ENCODE data around the gene GAL.

GAL gene

DNA sequence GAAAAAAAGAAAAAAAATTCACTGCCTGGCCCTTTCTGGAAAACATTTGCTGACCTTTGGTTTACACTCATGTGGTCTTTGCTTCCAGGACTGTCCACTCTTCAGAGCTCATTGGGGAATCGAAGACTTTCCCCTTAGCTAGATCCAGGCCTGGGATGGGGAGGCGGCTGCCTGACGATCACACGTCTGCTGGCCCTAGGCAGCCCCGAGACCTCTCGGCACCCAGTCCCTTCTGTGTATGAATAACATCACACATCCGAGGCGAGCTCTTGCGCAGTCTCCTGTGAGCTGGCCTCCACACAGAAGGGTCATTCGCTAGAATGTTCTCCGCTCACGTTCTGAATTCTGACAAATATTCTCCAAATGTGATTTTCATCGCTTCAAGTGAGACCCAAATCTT lies 25.7 kb upstream of the GAL start:
- peak; percentile 73 for DNase-seq (ENCODE audit: low read depth)

DNA sequence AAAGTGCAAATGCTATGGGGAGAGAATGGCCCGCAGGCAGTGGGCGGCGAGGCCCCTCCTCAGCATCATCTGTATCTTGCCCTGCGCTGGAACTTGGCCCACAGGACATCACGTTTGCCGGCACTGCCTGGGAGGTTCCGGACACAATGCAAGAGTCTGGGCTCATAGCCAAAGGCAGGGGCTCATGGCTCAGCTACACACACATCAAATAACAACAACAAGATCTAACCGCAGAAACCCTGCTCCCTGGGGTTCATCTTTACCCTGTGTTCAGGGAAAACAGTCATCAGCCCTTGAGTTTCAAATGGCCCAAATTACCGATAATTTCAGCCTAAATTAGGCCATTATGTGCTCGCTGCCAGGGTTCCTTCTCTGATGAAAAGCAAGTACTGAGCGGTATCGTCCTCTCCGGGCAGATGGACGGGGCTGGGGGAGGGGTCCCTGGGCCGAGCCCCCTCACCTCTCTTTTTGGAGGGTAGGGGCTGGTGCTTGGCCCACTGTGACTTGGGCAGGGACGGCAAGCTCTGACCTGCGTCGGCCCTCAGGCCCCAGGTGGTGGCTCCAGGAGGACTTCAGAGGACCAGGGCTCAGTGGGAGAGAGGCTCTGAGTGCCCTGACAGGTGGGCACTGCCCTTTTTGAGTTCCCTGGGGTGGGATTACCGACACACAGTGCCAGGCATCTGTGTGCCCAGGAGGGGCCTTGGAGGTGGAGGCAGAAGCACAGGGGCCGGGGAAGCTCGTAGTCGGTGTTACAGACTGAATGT lies 25.0 kb upstream of the GAL start:
- peak; percentile 99 for DNase-seq (ENCODE audit: low read depth)

DNA sequence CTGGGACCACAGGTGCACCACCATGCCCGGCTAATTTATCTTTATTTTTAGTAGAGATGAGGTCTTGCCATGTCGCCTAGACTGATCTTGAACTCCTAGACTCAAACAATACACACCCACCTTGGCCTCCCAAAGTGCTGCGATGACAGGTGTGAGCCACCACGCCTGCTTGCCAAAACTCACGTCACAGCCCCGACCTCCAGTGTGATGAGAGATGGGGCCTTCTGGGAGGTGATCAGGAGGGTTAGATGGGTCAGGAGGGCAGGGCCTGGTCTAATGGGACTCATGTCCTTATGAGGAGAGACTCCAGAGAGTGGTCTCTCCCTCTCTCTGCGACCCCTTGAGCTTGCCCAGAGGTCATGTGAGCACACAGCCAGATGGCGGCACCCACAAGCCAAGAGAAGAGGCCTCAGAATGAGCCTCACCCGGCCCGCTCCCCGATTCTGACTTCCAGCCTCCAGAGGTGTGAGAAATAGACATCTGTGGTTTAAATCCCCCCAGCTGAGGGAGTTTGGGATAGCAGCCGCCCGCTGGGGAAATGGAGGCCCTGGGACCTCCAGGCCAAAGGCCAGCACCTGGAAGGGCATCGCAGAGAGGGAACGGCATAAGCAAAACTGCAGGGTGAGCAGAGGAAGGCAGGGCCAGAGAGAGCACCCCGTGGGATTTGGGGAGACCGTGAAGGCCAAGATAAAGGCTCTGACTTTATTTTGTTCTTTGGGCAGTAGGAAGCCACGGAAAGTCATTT lies 24.1 kb upstream of the GAL start:
- no peak for DNase-seq (ENCODE audit: low read depth)

DNA sequence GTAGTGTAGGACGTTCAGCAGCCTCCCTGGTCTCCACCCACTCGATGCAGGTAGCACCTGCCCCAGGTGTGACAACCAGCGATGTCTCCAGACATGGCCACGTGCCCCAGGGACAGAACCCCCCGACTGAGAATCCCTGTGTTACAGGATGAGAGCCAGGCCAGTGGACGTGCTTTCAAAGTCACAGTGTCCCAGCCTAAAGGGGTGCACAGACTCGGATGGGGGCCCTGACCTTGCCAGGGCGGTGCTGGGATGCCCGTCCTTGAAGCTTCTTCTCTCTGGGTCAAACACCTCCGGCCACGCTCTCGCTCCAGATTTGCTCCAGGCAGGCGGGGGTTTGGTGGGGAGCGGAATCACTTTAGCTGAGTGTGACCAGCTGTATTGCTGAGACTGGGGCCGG lies 23.3 kb upstream of the GAL start:
- DNase-seq (ENCODE audit: low read depth) = no peak

DNA sequence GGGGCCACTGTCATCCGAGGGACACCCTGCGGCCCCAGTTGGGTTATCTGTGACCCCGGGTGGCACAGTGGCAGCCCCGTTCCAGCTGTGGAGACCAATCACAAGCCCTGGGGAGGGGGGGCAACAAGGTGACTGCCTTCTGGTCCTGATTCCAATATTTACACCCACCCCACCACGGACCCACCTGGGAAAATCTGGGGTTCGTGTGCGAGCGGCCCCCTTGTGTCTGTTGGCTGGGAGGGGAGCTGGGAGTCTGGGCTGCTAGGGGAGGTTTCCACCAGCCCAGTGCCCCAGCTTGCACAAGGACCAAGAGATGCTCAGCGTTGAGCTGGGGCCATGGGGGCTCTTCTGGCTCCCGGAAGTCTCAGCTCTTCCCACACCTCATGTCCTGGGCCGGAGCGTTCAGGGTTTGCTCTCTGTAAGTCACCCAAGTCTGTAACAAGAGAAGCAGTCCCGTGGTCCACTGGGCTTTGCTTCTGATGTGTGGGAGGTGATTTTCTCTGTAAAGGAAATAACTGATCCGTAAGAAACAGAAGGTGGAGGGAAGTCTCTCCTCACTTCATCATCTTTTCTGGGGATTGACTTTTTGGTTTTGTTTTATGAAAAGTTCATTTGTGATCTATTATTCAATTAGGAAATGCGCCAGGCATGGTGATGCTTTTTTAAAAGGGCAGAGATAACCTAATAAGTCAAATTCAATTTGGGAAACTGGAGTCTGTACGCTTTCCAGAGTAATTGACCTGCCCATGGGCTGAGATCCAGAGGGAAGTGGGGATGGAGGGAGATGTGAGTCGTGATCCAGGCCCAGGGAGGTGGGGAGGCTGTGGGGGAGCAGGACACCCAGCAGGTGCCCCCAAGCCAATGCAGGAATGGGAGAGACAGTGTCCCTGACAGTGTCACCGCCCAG lies 22.4 kb upstream of the GAL start:
- peak; percentile 39 for DNase-seq (ENCODE audit: low read depth)

DNA sequence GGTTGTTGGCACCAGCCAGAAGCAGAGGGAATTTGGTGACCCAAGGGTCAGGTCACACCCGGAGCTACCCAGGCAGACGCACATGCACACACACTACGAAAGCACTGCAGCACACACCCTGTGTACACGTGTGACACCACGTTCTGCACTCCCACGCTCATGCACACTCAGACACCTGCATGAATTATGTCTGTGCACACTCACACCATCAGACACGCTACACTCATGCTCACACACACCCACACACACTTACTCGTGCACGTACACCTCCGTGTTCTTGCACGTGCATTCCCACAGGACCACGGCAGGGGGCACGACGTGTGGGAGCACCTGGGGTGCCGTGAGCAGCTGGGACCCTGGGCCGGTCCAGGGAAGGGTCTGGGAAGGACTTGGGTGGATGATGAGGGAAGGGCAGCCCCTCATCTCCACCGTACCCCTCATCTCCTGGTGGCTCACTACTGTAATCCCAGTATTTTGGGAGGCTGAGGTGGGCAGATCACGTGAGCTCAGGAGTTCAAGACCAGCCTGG lies 20.8 kb upstream of the GAL start:
- DNase-seq (ENCODE audit: low read depth) = no peak

DNA sequence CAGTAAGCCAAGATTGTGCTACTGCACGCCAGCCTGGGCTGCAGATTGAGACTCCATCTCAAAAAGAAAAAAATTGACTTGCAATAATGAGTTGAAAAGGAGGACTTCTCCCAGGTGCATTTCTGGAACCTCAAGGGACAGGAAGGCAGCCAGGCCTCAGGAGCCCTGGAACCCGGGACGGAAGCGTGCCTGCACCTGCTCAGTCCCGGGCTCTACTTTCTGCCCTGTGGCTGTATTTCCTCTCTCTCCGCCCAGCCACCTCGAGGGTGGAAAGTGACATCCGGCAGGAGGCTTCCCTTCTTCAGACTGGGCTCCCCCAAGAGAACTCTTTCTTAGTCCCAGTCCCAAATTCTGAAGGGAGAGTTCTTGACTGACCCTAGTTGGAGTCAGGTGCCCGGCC lies 20.2 kb upstream of the GAL start:
- DNase-seq (ENCODE audit: low read depth) = no peak

DNA sequence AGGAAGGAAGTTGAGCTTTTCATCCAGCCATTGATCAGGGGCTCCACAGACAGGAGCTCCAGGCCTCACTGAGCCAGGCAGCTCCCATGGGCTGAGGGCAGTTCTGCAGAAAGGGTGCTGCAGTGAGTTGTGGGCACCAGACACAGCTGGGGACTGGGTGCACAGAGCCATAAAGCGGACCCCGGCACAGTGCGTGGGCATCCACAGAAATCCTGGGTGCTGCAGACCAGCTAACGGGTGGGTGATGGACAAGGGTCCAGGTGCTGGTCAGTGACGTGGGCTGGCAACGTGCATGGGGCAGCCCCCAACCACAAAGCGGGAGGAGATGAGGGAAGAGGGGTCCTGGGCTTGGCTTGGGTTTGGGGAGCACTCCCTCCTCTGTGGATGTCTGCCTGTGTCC lies 19.4 kb upstream of the GAL start:
- DNase-seq (ENCODE audit: low read depth) = no peak

DNA sequence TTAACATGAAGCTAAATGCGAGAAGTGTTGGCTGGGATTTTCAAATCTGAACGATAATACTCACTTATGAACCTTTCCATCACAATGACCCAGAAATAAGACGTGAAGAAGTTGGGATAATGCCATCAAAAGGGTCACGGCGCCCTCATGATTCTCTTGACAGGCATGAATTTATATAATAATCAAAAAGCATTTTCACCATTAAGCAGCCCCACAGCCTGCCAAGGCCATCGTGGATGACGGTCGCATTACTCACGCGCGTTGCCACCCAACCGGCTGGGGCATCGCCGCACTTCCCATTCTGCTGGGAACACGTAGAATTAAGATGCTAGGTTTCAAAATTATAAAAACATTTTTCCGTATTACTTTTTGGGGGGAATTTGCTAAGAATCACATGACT lies 18.9 kb upstream of the GAL start:
- no peak for DNase-seq (ENCODE audit: low read depth)

DNA sequence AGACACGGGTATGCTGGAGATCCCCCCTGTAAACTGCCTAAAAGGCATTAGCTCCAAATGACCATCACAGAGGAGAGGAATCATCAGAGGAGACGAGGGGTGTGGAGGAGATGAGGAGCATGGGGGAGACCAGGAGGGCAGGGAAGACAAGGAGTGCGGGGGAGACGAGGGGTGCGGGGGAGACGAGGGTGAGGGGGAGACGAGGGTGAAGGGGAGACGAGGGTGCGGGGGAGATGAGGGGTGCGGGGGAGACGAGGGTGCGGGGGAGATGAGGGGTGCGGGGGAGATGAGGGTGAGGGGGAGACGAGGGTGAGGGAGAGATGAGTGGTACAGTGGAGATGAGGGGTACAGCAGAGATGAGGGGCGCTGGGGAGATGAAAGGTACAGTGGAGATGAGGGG lies 17.5 kb upstream of the GAL start:
- no peak for DNase-seq (ENCODE audit: low read depth)

DNA sequence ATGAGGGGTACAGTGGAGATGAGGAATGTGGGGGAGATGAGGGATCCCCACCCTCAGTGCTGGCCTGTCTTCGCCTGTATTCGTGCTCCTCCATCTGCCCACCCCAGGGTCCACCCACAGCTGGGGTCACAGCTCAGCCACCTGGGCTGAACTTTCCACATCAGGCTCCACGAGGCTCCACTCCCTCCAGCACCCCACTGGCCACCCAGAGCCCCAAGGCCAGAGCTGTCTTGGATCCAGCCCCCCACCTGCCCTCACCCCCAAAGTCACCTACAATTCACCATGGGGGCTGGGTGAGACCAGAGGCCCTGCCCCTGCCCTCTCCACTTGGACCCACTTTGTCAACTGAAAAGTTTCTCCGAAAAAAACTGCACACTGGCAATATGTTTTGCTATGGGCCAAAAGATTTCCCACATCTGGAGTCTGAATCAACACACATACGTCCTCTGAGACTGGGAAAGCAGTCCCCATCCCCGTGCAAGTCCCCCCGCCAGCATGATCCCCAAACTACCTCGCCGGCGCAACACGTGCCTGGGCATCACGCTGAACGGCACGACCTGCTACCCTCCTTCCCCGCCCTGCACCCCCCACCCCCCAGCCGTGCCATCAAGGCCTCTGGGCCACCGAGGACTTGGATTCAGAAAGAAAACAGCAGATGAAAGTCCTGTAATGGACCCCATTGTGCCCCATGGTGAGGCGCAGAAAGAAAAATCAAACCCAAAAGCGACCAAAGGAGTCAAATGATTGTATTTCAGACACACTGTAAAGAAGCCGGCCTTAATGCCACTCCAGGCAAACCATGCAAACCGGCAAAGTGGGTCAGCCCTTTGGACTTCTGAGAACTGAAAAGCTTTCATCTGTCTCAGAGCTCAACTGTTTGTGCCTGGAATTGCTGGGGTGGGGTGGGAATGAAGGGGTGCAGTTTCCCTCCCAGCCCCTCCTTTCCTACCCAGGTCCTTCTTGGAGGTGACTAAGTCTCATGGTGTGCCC lies 16.5 kb upstream of the GAL start:
- no peak for DNase-seq (ENCODE audit: low read depth)

DNA sequence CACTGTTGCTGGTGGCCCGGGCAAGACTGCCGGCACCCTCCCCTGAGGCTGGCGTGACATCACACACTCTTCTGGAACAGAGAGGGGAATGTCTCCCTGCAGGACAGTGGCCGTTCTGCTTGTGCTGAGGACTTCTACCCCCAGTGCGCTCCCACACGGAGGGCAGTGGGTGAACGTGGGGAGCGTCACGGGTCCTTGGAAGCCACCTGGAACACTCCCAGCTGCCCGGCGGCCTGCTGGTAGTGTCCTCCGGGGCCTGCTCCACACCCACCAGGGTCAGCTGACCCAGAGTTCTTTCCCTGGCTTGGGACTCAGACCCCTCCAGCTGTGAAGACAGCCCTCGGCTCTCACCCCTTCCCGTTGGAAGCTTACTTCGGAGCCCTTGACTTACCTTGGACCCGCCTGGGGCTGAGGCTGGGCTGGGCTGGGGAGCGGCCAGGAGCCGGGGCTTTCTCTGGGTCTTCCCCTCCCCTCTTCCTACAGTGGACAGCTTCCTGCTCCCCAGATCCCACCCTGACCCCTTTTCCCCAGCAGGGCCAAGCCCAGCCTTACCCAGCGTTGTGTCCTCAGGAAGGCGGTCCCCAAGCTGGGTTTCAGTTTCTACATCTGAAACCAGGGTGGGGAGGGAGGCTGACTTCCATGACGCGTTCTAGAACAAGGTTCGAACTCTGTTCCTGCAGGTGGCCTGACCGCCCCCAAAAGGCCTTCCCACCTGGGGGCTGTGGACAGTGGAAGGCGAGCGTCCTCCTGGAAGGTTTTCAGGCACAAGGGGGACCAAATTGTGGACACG lies 14.8 kb upstream of the GAL start:
- DNase-seq (ENCODE audit: low read depth) = no peak

DNA sequence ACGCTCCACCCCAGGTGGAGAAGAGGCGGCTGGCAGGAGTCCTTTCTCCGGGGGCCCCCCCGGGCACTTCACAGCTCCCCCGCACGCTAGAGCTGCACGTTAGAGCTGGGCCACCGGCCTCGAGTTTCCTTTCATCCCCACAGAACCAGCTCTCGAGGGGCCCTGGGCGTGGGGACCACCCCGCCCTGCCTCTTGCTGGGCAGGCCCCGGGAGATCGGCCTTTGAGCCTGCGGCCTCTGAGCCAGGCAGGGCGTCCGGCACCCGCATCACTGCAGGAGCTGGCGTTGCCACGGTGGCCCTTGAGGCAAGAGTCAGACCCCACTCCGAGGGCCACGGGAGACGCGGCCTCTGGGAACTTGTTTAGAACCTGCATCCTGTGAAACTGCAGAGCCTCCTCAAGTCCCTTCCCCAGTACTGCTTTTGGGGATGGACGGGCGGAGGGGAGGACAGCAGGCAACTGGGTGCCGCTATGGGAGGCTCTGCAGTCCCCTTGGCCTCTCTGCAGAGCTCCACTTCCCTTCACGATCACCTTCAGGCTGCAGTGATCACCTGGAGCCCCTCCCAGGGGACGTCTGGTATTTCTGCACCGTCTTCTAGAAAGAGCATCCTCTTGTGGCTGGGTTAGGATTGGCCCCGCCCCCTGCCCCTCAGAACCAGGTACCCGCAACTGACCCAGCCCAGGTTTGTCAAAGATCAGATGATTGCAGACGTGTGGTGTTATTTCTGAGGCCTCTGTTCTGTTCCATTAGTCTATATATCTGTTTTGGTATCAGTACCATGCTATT lies 13.9 kb upstream of the GAL start:
- DNase-seq (ENCODE audit: low read depth) = no peak

DNA sequence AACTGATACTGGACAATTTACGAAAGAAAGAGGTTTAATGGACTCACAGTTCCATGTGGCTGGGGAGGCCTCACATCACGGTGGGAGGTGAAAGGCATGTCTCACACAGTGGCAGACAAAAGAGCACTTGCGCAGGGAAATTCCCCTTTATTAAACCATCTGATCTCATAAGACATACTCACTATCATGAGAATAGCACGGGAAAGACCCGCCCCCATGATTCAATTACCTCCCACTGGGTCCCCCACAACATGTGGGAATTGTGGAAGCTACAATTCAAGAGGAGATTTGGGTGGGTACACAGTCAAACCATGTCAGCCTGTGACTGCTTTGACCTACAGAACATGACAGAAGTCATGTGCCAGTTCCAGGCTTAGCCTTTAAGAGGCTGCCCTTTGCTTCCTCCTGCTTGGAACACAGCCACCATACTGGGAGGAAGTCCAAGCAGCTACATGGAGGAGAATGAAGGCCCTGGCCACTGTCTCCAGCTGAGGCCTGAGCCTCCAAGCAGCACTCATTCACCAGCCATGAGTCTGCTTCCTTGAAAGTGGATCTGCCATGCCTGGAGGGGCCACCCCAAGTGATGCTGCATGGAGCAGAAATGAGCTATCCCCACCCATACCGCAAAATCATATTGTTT lies 10.9 kb upstream of the GAL start:
- DNase-seq (ENCODE audit: low read depth) = no peak

DNA sequence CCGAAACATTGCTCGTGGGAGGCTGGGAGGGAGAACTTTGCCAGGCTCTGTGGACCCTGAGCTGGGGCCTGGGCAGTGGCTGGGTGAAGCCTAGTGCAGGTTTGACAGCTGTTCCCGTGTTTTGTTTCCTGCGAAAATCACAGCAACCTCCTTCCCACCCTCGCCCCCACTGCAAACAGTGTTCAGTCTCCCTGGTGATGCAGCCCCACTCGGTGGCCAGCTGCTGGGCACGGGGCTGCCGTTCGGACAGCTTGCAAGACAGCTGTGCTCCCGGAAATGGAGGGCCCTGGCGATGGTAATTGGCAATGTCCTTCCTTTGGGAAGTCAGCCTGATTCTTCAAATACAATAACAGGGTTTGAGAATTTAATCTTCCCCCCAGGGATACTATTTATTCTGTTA lies 10.4 kb upstream of the GAL start:
- DNase-seq (ENCODE audit: low read depth) = no peak

DNA sequence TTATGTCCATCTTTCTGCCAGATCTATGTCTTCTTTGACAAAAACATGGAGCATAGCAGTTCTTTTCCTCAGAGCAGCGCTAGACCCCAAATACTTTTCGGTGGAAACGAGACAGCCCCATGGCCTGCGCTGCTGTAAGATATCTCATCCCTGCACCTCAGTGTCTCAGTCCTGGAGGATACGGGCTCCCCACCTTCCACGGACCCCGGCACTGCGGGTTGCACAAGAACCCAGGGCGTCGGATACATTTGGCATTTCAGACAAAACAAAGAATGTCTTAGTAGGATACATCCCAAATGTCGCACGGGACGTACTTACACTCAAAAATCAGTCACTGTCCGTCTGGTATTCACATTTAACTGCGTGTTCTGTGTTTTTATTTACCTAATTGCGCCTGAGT lies 9.9 kb upstream of the GAL start:
- no peak for DNase-seq (ENCODE audit: low read depth)

DNA sequence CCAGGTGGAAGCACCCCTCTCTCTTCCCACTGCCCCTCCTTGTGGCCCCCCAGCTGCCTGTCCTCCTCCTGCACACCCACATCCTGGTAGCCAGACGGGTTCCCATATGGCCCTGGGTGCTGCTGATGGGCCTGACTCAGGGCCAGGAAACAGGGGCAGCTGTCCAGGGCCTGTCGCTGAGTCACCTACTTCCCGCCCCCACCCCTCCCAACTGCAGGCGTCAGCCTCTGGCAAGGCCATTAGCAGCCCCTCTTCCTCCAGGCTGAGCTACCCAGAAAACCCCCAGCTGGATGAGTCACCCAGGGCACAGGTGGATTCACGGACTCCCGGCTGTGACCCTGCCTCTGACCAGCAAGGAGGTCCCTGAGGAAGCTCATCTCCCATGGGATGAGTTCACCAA lies 6.9 kb upstream of the GAL start:
- peak; percentile 69 for DNase-seq (ENCODE audit: low read depth)

DNA sequence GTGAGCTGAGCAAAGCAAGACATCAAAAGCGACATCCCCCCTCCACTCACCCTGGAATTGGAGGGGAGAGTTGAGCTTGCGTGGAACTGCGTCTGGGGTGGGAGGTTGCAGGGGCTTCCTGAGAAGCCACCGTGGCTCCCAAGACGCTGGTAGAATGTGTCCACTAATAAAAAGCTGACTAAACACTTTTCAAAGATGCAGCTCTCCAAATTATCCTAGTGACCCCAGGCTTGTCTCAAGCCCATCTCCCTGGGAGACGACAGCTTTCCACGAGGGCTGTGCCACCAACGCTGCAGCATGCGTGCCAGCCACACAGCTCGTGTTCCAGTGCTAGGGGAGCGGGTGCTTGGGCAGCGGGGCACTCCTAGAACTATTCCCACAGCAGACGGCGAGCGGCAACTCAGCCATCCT lies 6.3 kb upstream of the GAL start:
- DNase-seq (ENCODE audit: low read depth) = no peak
